HL-60/S4 treated with phorbol 12-myristate 13-acetate at 8.2 ng/mL for 4 days and 3 days (cell line): ENCODE results near the gene FGG.

Experiments used
- in situ Hi-C: fragments of 300-500 bp; cut with MboI; formaldehyde crosslinking; loops from 2 replicates; pipeline ENCODE4 v1.15.0; 2022; ENCODE audit warnings: low sequenced_read_pairs

The FGG gene

GRCh38 chr4:154612472-154613414 lies at the start of gene FGG:
FGG (minus strand) TSS chr4:154612656; CDS start chr4:154612609, 47 bp downstream.
- in situ Hi-C loops: no loop called here

GRCh38 chr4:154660052-154660451 lies 47.6 kb upstream of the FGG start:
- in situ Hi-C loops: no loop called here

- in situ Hi-C loops: no loop called here
Observed at GRCh38 chr4:154658680-154659405, 46.4 kb upstream of the FGG start.

GRCh38 chr4:154643493-154643892 lies 31.0 kb upstream of the FGG start:
- in situ Hi-C loops: no loop called here

GRCh38 chr4:154642373-154643009 lies 30.0 kb upstream of the FGG start:
- in situ Hi-C loops: no loop called here

- in situ Hi-C loops: no loop called here
Observed at GRCh38 chr4:154640999-154641398, 28.5 kb upstream of the FGG start.

- in situ Hi-C loops: no loop called here
Observed at GRCh38 chr4:154634058-154634457, 21.6 kb upstream of the FGG start.

- in situ Hi-C loops: no loop called here
Observed at GRCh38 chr4:154631828-154632227, 19.4 kb upstream of the FGG start.

- in situ Hi-C loops: no loop called here
Observed at GRCh38 chr4:154630324-154630723, 17.9 kb upstream of the FGG start.

- in situ Hi-C loops: no loop called here
Observed at GRCh38 chr4:154626793-154627484, 14.5 kb upstream of the FGG start.

GRCh38 chr4:154625971-154626370 lies 13.5 kb upstream of the FGG start:
- in situ Hi-C loops: no loop called here

GRCh38 chr4:154623995-154624394 lies 11.5 kb upstream of the FGG start:
- in situ Hi-C loops: no loop called here

GRCh38 chr4:154623436-154623835 lies 11.0 kb upstream of the FGG start:
- in situ Hi-C loops: no loop called here

- in situ Hi-C loops: no loop called here
Observed at GRCh38 chr4:154622598-154622997, 10.1 kb upstream of the FGG start.

GRCh38 chr4:154620111-154620510 lies 7.7 kb upstream of the FGG start:
- in situ Hi-C loops: no loop called here

GRCh38 chr4:154618708-154619315 lies 6.4 kb upstream of the FGG start:
- in situ Hi-C loops: no loop called here

GRCh38 chr4:154617820-154618317 lies 5.4 kb upstream of the FGG start:
- in situ Hi-C loops: no loop called here

GRCh38 chr4:154616731-154617130 lies 4.3 kb upstream of the FGG start:
- in situ Hi-C loops: no loop called here

- in situ Hi-C loops: no loop called here
Observed at GRCh38 chr4:154616287-154616686, 3.8 kb upstream of the FGG start.

GRCh38 chr4:154615211-154615610 lies 2.8 kb upstream of the FGG start:
- in situ Hi-C loops: no loop called here
